HTR-8/SVneo (cell line): ENCODE measurements around the gene CAT.
A peak's percentile ranks its signal among the peaks of the same experiment; 100 is the strongest.
"Not testable (repeated sequence)": the region's sequence is repeated elsewhere in the genome, so short reads cannot be mapped to it uniquely, and the experiment has no call there.

ENCODE experiments used
- DNase-seq: peaks from one replicate; pipeline ENCODE4 v3.0.0; 2011; ENCODE audit warnings: low spot score, mixed read lengths; ENCODE audit not compliant: insufficient read length
- FAIRE-seq: peaks from 2 replicates; lab custom pipeline; 2011; peaks lifted over from hg19 to GRCh38; lab: Jason Lieb, UNC

CAT gene

DNA sequence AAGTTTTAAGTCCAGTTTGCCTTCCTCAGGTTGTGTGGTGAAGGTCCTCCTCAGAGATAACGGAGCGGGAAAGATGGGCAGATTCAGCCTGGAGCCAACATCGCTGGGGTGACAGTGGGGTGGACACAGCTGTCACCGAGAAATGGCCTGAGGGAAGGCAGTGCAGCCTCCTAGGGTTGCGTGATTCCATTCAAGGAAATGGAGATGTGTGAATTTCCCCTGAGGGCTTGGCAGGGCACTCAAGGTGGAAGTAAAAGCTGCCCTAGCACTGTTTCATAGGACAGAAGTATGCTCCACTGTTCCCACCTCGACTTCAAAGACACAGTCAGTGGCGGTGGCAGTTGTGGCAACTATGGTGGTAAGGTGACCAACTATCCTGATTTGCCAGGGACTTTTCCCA is 15.4 kb upstream of the CAT start:
- FAIRE-seq, result no peak
- no peak for DNase-seq

GRCh38 chr11:34424826-34425225 is 13.9 kb upstream of the CAT start:
- not testable (repeated sequence) for DNase-seq, FAIRE-seq

GRCh38 chr11:34425360-34425759 is 13.4 kb upstream of the CAT start:
- DNase-seq (no peak), FAIRE-seq (no peak)

- no peak for DNase-seq
- FAIRE-seq, result no peak
These were observed 12.9 kb upstream of the CAT start for GRCh38 chr11:34425867-34426266.

- no peak for DNase-seq
These were observed 12.0 kb upstream of the CAT start for GRCh38 chr11:34426766-34427185.

DNA sequence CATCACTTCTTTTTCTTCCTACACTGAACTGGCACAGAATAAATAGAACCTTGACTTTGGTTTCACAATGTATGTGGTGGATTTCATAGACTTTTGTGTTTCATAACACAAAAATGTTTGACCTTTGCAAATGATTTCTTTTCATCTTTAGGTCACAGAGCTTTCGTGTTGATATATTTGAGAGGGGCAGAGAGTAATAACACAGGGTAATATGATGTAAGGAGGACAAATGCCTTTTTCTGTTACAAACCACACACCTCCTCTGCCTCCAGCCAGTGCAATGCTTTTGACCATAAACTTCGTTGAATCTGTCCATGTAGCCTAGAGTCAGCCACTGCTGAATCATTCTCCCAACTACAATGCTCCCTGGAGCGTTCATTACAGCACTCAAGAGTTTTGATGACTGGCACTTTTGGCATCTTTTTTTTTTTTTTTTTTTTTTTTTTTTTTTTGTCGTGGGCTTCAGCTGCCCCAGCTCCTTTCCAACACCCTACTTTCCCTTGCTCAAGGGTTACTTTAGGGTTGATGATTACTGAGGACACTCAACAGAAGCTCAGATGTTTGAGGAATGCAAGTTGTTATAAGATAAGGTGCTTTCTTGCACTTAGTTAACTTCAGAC is 11.4 kb upstream of the CAT start:
- no peak for FAIRE-seq
- DNase-seq, result peak; percentile 45

More at GRCh38 chr11:34426766-34427185, 12.0 kb upstream of the CAT start:
- FAIRE-seq, result no peak

GRCh38 chr11:34431979-34432378 is 6.8 kb upstream of the CAT start:
- no peak for FAIRE-seq
- DNase-seq, result no peak

GRCh38 chr11:34432822-34433221 is 5.9 kb upstream of the CAT start:
- no peak for FAIRE-seq
- no peak for DNase-seq

DNA sequence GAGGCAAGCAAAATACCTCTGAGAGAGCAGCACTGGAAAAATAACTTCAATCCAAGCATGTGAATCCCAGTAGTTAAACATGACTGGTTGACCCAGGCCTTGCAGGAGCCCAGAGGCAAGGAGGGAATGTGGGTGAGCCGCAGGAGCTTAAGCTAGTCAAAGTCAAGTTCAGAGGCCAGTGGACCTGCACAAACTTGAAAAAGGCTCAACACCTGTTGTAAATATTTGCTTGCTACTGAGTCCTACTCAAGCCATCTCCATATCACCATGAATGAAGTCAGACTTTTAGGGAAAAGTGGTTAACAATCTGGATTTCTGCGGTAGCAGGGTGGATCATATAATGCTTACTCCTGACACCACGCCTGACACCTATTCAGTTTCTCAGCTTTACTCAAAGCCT is 4.8 kb upstream of the CAT start:
- FAIRE-seq (no peak), DNase-seq (no peak)

DNA sequence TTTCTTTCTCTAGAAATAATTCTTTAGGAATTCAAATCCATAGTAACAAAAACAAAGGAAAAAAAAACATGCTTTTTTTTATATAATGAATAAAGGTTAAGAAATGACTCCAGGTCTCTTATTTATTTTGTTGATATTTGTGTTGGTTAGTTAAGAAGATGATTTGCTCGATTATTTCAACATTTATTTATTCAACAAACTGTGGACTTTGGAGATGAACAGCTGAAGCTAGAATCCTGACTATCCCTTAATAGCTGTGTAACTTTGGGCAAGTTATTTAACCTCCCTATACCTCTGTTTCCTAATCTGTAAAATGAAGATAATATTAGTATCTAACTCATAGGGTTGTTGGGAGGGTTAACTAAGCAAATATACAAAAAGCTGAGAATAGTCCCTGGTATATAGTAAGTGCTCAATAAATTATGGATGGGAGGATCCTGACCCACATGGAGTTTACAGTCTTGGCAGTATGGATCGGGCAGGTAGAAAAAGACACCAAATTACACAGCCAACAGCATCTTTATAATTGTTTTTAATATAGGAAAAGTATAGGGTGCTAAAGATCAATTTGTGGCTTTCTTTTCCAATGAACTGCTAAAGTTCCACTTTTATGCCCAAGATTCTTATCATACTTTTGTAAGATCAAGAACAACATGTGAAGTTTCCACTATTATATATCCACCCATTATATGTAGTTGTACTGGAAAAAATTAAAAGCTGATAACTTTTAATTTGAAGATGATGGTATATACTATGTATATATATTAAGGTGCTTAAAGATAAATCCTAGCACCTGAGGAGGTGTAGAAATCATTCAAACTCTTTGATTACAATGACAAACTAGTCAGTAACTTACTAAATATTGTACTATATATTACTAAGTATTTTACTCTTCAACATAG is 1.3 kb upstream of the CAT start:
- no peak for DNase-seq
- FAIRE-seq, result no peak

DNA sequence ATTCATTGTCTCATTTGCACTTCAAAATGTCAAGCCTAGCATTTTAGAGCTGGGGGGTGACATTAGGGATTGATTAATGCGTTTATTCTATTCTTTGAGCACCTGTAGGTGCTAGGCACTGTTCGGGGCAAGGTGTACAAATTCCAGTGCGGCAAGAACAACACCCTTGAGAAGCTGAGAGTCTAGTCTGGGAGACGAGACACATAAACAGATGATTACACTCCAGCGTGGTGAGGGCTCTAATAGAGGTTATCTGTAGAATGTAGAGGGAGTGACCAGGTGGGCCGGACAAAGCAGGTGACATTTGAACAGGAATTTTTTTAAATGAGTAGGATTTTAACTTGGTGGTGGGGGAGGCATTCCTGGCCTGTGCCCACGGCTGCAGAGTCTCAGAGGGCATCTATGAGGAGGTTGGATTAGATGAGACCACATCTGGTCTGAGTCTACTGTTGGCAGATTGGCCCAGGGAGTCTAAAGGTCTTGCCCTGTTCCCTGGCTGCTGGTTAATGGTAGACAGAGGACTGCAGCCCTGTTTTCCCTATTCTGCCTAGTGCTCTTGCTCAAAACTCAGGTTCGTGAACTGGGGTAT is 970 bp downstream of the CAT start:
- FAIRE-seq, result no peak
- no peak for DNase-seq

- no peak for FAIRE-seq
- no peak for DNase-seq
These were observed 3.1 kb downstream of the CAT start for GRCh38 chr11:34441814-34442213.

DNA sequence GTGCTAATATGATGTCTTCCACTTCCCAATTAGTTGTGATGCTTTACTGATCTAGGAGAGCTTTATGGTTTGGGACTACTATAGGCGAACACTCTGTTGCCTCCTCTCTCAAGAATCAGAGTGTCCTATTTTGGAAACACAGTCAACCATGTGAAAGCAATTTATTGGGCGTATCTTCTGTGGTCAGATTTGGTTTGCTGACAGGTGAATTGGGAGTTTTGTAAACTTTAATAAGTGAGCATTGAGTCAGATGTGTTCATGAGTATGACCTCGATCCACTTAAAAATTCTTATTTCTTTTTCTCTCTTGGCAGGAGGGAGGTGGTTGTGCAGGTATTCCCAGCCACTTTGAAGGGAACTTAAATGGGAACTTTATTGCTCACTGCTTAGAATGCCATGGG is 4.4 kb downstream of the CAT start:
- no peak for FAIRE-seq
- no peak for DNase-seq

DNA sequence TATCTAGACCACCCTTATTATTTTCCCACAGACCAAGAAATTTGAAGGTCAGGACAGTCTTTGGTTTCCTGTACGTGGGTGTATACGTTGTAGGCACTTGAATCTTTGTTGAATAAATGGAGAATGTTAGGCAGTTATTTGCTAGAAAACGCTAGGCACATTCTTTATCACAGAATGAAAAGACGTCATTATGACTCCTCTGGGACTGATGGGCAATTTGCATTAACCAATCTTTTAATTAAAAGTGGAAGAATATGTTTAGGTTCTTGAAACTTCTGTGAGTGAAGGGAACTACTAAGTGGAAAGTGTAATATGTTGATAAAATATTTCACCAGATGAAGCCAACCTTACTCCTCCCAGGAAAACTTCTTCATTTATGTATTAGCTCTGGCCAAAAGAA is 5.7 kb downstream of the CAT start:
- DNase-seq (no peak), FAIRE-seq (no peak)

GRCh38 chr11:34445956-34446355 is 7.2 kb downstream of the CAT start:
- DNase-seq (no peak), FAIRE-seq (no peak)

DNA sequence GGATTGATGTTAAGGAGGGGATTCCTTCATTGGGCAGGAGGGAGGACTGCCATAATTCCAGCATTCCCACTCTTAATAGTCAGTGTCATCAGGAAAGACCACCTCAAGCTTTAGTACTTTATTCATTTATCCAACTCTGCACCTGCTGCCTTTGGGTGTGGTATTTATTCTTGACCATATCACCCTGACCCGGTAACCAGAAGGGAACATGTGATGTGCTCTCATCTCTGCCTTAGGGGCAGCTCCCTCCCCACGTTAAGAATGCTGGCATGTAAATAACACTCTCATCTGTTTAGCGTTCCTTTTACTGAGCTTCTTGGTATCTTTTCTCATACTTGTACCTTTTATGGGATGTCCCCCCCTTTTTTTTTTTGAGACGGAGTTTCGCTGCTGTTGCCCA is 7.7 kb downstream of the CAT start:
- DNase-seq (no peak), FAIRE-seq (no peak)

DNA sequence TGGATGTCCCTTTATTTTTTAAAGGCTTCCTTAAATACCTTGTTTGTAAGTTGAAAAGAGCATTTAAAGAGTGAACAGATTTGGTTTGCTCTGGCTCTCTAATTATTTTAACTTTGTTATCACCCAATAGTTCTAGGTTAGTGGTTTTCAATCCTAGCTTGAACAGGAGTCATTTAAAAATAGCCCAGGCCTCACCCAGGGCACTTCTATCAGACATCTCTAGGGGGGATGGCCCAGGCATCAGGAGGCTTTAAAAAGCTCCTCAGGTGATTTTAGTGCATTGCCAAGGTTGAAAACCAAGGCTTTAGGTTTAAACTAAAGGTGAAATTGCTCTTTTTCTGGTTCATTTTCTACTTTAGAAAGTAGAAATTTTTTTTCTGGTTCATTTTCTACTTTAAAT is 8.3 kb downstream of the CAT start:
- FAIRE-seq (no peak), DNase-seq (no peak)

- no peak for DNase-seq
- FAIRE-seq, result no peak
These were observed 9.7 kb downstream of the CAT start for GRCh38 chr11:34448223-34448994.

DNA sequence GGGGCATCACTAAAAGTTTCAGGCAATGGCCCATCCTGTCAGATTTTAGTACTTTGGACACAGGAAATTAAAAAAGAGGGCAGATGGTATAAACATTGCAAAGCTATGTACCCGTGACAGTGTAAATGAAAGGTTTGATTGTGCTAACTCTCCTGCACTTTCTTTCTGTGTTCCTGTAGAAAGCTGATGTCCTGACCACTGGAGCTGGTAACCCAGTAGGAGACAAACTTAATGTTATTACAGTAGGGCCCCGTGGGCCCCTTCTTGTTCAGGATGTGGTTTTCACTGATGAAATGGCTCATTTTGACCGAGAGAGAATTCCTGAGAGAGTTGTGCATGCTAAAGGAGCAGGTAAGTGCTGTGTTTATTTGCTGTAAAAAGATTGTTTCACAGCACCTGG is 10.3 kb downstream of the CAT start:
- no peak for FAIRE-seq
- no peak for DNase-seq

DNA sequence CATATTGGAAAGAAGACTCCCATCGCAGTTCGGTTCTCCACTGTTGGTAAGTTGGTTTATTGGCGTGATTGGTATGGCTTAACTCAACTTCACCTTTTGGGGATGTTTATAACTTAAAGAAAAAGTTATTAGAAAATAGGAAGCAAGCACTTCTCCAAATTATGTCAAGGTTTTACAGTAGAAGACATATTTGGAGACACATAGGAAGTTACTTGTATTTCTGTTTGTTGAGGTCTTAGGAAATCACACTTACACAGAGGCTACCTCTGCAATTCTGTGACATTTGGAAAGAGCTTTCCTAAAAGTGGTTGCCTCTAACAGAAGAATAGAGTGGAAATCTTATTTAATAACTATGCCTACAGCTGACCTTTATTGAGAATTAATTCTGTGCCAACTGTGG is 12.3 kb downstream of the CAT start:
- DNase-seq (no peak), FAIRE-seq (no peak)
